Measurements from ENCODE around the gene C22orf31.
"Not testable (repeated sequence)": the region's sequence is repeated elsewhere in the genome, so short reads cannot be mapped to it uniquely, and the experiment has no call there.

Gene C22orf31

GRCh38 chr22:29093501-29094300 lies 32.1 kb upstream of the C22orf31 start:
- H3K9me3 ChIP-seq (ENCODE audit: control insufficient read depth, low read depth, low read length): no peaks in the 10 kb centered on the region
- H3K36me3 ChIP-seq (ENCODE audit: control insufficient read depth, low read depth, low read length): no peaks in the 10 kb centered on the region
- H3K27ac ChIP-seq (ENCODE audit: low read length): no peak overlapping the region
- H3K27me3 ChIP-seq (ENCODE audit: control insufficient read depth, insufficient read depth, low read length): no peaks in the 10 kb centered on the region
- H3K4me1 ChIP-seq (ENCODE audit: control insufficient read depth, low read depth, low read length): peaks cover 15% of the 10 kb centered on the region
- no peak overlapping the region for H3K9ac ChIP-seq (ENCODE audit: low read length)
- H3K4me3 ChIP-seq (ENCODE audit: low read length): no peak overlapping the region

GRCh38 chr22:29093030-29093429 lies 31.4 kb upstream of the C22orf31 start:
- no peaks in the 10 kb centered on the region for H3K27me3 ChIP-seq (ENCODE audit: control insufficient read depth, insufficient read depth, low read length)
- no peak overlapping the region for H3K9ac ChIP-seq (ENCODE audit: low read length)
- no peak overlapping the region for H3K27ac ChIP-seq (ENCODE audit: low read length)
- no peak overlapping the region for H3K4me3 ChIP-seq (ENCODE audit: low read length)
- peaks cover 14% of the 10 kb centered on the region for H3K4me1 ChIP-seq (ENCODE audit: control insufficient read depth, low read depth, low read length)
- H3K9me3 ChIP-seq (ENCODE audit: control insufficient read depth, low read depth, low read length): no peaks in the 10 kb centered on the region
- no peaks in the 10 kb centered on the region for H3K36me3 ChIP-seq (ENCODE audit: control insufficient read depth, low read depth, low read length)

GRCh38 chr22:29092243-29092642 lies 30.6 kb upstream of the C22orf31 start:
- no peaks in the 10 kb centered on the region for H3K9me3 ChIP-seq (ENCODE audit: control insufficient read depth, low read depth, low read length)
- H3K27ac ChIP-seq (ENCODE audit: low read length): no peak overlapping the region
- no peaks in the 10 kb centered on the region for H3K36me3 ChIP-seq (ENCODE audit: control insufficient read depth, low read depth, low read length)
- H3K4me3 ChIP-seq (ENCODE audit: low read length): no peak overlapping the region
- H3K9ac ChIP-seq (ENCODE audit: low read length): no peak overlapping the region
- H3K27me3 ChIP-seq (ENCODE audit: control insufficient read depth, insufficient read depth, low read length): no peaks in the 10 kb centered on the region
- H3K4me1 ChIP-seq (ENCODE audit: control insufficient read depth, low read depth, low read length): peaks cover 10% of the 10 kb centered on the region

DNA sequence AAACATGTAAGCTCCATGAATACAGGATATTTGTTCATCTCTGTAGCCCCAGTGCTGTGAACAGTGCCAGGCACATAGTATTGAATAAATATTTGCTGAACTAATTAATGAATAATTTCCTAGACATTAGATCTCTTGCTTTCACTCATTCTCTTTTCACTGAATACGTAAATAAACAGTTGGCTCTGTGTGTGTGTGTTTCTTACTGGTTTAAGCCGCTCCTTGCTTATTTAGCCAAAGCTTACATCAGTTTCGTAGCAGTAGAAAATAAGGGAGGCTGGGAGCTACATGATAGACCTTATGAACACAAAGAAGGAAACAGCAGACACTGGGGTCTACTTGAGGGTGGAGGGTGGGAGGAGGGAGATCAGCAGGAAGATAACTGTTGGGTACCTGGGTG lies 28.4 kb upstream of the C22orf31 start:
- Histone ChIP-seq H3K36me3 (ENCODE audit: control insufficient read depth, low read depth, low read length) (no peaks in the 10 kb centered on the region), H3K4me1 (ENCODE audit: control insufficient read depth, low read depth, low read length) (no peaks in the 10 kb centered on the region), H3K27ac (ENCODE audit: low read length) (no peak overlapping the region), H3K4me3 (ENCODE audit: low read length) (no peak overlapping the region), H3K27me3 (ENCODE audit: control insufficient read depth, insufficient read depth, low read length) (no peaks in the 10 kb centered on the region), H3K9me3 (ENCODE audit: control insufficient read depth, low read depth, low read length) (no peaks in the 10 kb centered on the region), H3K9ac (ENCODE audit: low read length) (no peak overlapping the region)

DNA sequence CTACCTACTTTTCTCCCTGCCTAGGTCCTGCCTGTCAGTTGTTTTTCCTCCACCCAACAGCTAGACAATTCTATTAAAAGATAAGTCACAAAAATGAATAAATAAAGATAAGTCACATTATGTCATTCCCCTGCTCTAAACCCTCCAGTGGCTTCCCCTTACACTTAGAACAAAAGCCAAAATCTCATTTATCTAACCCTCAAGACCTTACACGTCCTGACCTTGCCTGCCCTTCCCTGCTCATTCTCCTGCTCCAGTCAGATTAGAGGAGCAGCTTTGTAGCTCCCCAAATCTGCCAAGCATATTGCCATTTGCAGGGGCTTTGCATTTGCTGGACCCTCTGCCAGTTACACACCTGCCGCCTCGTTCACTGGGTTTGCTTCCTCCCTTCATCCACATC lies 27.9 kb upstream of the C22orf31 start:
- no peaks in the 10 kb centered on the region for H3K36me3 ChIP-seq (ENCODE audit: control insufficient read depth, low read depth, low read length)
- H3K9ac ChIP-seq (ENCODE audit: low read length): no peak overlapping the region
- no peaks in the 10 kb centered on the region for H3K9me3 ChIP-seq (ENCODE audit: control insufficient read depth, low read depth, low read length)
- no peak overlapping the region for H3K27ac ChIP-seq (ENCODE audit: low read length)
- H3K4me3 ChIP-seq (ENCODE audit: low read length): no peak overlapping the region
- H3K27me3 ChIP-seq (ENCODE audit: control insufficient read depth, insufficient read depth, low read length): no peaks in the 10 kb centered on the region
- peaks cover under 1% of the 10 kb centered on the region for H3K4me1 ChIP-seq (ENCODE audit: control insufficient read depth, low read depth, low read length)

- Histone ChIP-seq H3K36me3 (ENCODE audit: control insufficient read depth, low read depth, low read length) (no peaks in the 10 kb centered on the region), H3K9ac (ENCODE audit: low read length) (no peak overlapping the region), H3K4me1 (ENCODE audit: control insufficient read depth, low read depth, low read length) (peaks cover 7% of the 10 kb centered on the region), H3K4me3 (ENCODE audit: low read length) (no peak overlapping the region), H3K27ac (ENCODE audit: low read length) (no peak overlapping the region), H3K27me3 (ENCODE audit: control insufficient read depth, insufficient read depth, low read length) (no peaks in the 10 kb centered on the region), H3K9me3 (ENCODE audit: control insufficient read depth, low read depth, low read length) (no peaks in the 10 kb centered on the region)
Observed at GRCh38 chr22:29088809-29089208, 27.2 kb upstream of the C22orf31 start.

GRCh38 chr22:29087012-29087411 lies 25.4 kb upstream of the C22orf31 start:
- Histone ChIP-seq H3K4me1 (ENCODE audit: control insufficient read depth, low read depth, low read length) (peaks cover 8% of the 10 kb centered on the region), H3K36me3 (ENCODE audit: control insufficient read depth, low read depth, low read length) (no peaks in the 10 kb centered on the region), H3K27me3 (ENCODE audit: control insufficient read depth, insufficient read depth, low read length) (no peaks in the 10 kb centered on the region), H3K9ac (ENCODE audit: low read length) (no peak overlapping the region), H3K27ac (ENCODE audit: low read length) (no peak overlapping the region), H3K9me3 (ENCODE audit: control insufficient read depth, low read depth, low read length) (no peaks in the 10 kb centered on the region), H3K4me3 (ENCODE audit: low read length) (no peak overlapping the region)

GRCh38 chr22:29083933-29084591 lies 22.4 kb upstream of the C22orf31 start:
- H3K4me3 ChIP-seq (ENCODE audit: low read length): no peak overlapping the region
- no peaks in the 10 kb centered on the region for H3K9me3 ChIP-seq (ENCODE audit: control insufficient read depth, low read depth, low read length)
- no peaks in the 10 kb centered on the region for H3K36me3 ChIP-seq (ENCODE audit: control insufficient read depth, low read depth, low read length)
- no peaks in the 10 kb centered on the region for H3K27me3 ChIP-seq (ENCODE audit: control insufficient read depth, insufficient read depth, low read length)
- H3K4me1 ChIP-seq (ENCODE audit: control insufficient read depth, low read depth, low read length): peaks cover 8% of the 10 kb centered on the region
- H3K9ac ChIP-seq (ENCODE audit: low read length): no peak overlapping the region
- no peak overlapping the region for H3K27ac ChIP-seq (ENCODE audit: low read length)

DNA sequence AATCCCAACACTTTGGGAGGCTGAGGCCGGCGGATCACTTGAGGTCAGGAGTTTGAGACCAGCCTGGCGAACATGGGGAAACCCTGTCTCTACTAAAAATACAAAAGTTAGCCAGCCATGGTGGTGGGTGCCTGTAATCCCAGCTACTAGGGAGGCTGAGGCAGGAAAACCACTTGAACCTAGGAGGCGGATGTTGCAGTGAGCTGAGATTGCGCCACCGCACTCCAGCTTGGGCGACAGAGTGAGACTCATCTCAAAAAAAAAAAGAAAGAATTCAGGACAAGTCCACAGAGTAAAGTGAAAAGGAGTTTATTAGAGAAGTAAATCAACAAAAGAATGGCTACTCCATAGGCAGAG lies 21.9 kb upstream of the C22orf31 start:
- not testable (repeated sequence) for H3K9me3 ChIP-seq (ENCODE audit: control insufficient read depth, low read depth, low read length); H3K4me3 ChIP-seq (ENCODE audit: low read length); H3K36me3 ChIP-seq (ENCODE audit: control insufficient read depth, low read depth, low read length); H3K27me3 ChIP-seq (ENCODE audit: control insufficient read depth, insufficient read depth, low read length); H3K4me1 ChIP-seq (ENCODE audit: control insufficient read depth, low read depth, low read length); H3K9ac ChIP-seq (ENCODE audit: low read length); H3K27ac ChIP-seq (ENCODE audit: low read length)

DNA sequence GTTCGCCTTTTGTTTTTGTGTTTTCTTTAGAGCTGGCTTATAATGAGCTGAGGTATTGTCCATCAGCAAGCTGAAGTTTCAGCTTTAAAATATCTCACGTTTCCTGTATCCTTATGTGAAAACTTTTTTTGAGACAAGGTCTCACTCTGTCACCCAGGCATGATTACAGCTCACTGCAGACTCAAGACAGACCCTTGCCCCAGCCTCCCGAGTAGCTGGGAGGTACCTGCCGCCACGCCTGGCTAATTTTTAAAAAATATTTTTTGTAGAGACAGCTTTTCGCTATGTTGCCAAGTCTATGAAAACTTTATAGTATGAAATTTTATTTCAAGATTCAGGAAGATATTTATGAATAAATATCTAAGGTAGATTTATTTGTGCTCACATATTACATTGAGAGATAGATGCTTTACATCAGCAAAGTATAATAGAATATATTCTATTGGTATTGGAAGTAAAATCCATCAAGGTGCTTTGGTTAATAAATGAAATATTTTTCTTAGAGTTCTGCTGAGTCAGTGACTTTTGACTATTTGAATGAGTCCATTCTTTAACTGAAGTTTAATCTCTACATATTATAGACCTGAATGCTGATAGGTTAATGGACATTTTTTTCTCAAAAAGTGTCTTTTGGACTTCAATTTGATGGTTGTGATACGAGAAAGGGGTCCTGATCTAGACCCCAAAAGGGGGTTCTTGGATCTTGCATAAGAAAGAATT lies 21.4 kb upstream of the C22orf31 start:
- H3K4me1 ChIP-seq (ENCODE audit: control insufficient read depth, low read depth, low read length): peaks cover 8% of the 10 kb centered on the region
- no peak overlapping the region for H3K27ac ChIP-seq (ENCODE audit: low read length)

GRCh38 chr22:29081517-29082236 lies 20.0 kb upstream of the C22orf31 start:
- H3K9me3 ChIP-seq (ENCODE audit: control insufficient read depth, low read depth, low read length): no peaks in the 10 kb centered on the region
- peaks cover 8% of the 10 kb centered on the region for H3K4me1 ChIP-seq (ENCODE audit: control insufficient read depth, low read depth, low read length)
- no peak overlapping the region for H3K9ac ChIP-seq (ENCODE audit: low read length)
- H3K27ac ChIP-seq (ENCODE audit: low read length): no peak overlapping the region
- H3K4me3 ChIP-seq (ENCODE audit: low read length): no peak overlapping the region
- no peaks in the 10 kb centered on the region for H3K36me3 ChIP-seq (ENCODE audit: control insufficient read depth, low read depth, low read length)
- H3K27me3 ChIP-seq (ENCODE audit: control insufficient read depth, insufficient read depth, low read length): no peaks in the 10 kb centered on the region

More for the DNA sequence above, 21.4 kb upstream of the C22orf31 start:
- no peaks in the 10 kb centered on the region for H3K27me3 ChIP-seq (ENCODE audit: control insufficient read depth, insufficient read depth, low read length)
- no peak overlapping the region for H3K9ac ChIP-seq (ENCODE audit: low read length)
- H3K4me3 ChIP-seq (ENCODE audit: low read length): no peak overlapping the region
- H3K9me3 ChIP-seq (ENCODE audit: control insufficient read depth, low read depth, low read length): no peaks in the 10 kb centered on the region
- no peaks in the 10 kb centered on the region for H3K36me3 ChIP-seq (ENCODE audit: control insufficient read depth, low read depth, low read length)

Measured in iPS-18a (cell line).